Erythroblast (primary cell): ENCODE data around the gene WDR76.
"Not testable (repeated sequence)": the region's sequence is repeated elsewhere in the genome, so short reads cannot be mapped to it uniquely, and the experiment has no call there.

Experiments
- DNase-seq, 2 experiments: peaks; one replicate each; lab custom pipeline; 2025; lab: John Stamatoyannopoulos, UW
- GATA1 ChIP-seq: IDR thresholded peaks from 2 replicates; pipeline ENCODE4 v1.6.1; 2011; ENCODE audit warnings: low read depth, mild to moderate bottlenecking, control low read depth, low read length, moderate library complexity
- POLR2A ChIP-seq: IDR thresholded peaks from 2 replicates; pipeline ENCODE4 v1.6.1; 2011; ENCODE audit warnings: mild to moderate bottlenecking, low read length

Gene WDR76

GRCh38 chr15:43799209-43799944 is 27.4 kb upstream of the WDR76 start:
- TF ChIP-seq GATA1 (no peak), POLR2A (no peak)
- peak in 1 of 2 experiments; percentile 47 for DNase-seq

GRCh38 chr15:43799945-43800285 is 26.9 kb upstream of the WDR76 start, which contains the start of gene SERINC4:
Gene SERINC4, minus strand, starts transcription at chr15:43800220. Its CDS starts 234 bp downstream, at chr15:43799986.
- no peak for TF ChIP-seq POLR2A
- TF ChIP-seq GATA1, result no peak

GRCh38 chr15:43800286-43801141 is 26.3 kb upstream of the WDR76 start, which contains the start of gene HYPK:
Gene HYPK, plus strand, starts transcription at chr15:43800599. Its CDS starts 24 bp downstream, at chr15:43800623.
- TF ChIP-seq GATA1 (no peak), POLR2A (peak; percentile 85)
- DNase-seq, result peak; percentile 91 to 93

More at GRCh38 chr15:43799945-43800285, 26.9 kb upstream of the WDR76 start, which contains the start of gene SERINC4:
- DNase-seq, result no peak

GRCh38 chr15:43802676-43803075 is 24.1 kb upstream of the WDR76 start:
- DNase-seq, result not testable (repeated sequence)

GRCh38 chr15:43808435-43808950 is 18.3 kb upstream of the WDR76 start:
- DNase-seq, result no peak
- TF ChIP-seq GATA1 (no peak), POLR2A (no peak)

GRCh38 chr15:43808960-43809678 is 17.7 kb upstream of the WDR76 start:
- no peak for TF ChIP-seq POLR2A
- TF ChIP-seq GATA1, result no peak
- DNase-seq, result no peak

GRCh38 chr15:43815064-43815463 is 11.7 kb upstream of the WDR76 start:
- not testable (repeated sequence) for DNase-seq

- no peak for DNase-seq
These were observed 5.3 kb upstream of the WDR76 start for GRCh38 chr15:43821505-43821904.

GRCh38 chr15:43824302-43825246 is 2.2 kb upstream of the WDR76 start, which contains the start of gene MFAP1:
Gene MFAP1, minus strand, starts transcription at chr15:43824690. Its CDS starts 121 bp downstream, at chr15:43824569.
- DNase-seq, result peak; percentile 96 to 97
- TF ChIP-seq GATA1, result no peak
- peak; percentile 98 for TF ChIP-seq POLR2A

More at GRCh38 chr15:43821505-43821904, 5.3 kb upstream of the WDR76 start:
- TF ChIP-seq GATA1 (no peak), POLR2A (no peak)

GRCh38 chr15:43825305-43825704 is 1.5 kb upstream of the WDR76 start:
- DNase-seq, result peak; percentile 20 to 37

GRCh38 chr15:43826029-43826507 is 734 bp upstream of the WDR76 start:
- TF ChIP-seq POLR2A, result no peak
- TF ChIP-seq GATA1, result no peak
- no peak for DNase-seq

GRCh38 chr15:43828061-43828657 is 1.4 kb downstream of the WDR76 start:
- DNase-seq, result peak; percentile 12 to 37
- no peak for TF ChIP-seq GATA1
- no peak for TF ChIP-seq POLR2A

- DNase-seq, result not testable (repeated sequence)
These were observed 3.2 kb downstream of the WDR76 start for GRCh38 chr15:43829951-43830540.

GRCh38 chr15:43830691-43831275 is 4.0 kb downstream of the WDR76 start:
- DNase-seq, result not testable (repeated sequence)

- DNase-seq, result not testable (repeated sequence)
These were observed 4.8 kb downstream of the WDR76 start for GRCh38 chr15:43831519-43832052.

GRCh38 chr15:43832485-43832884 is 5.7 kb downstream of the WDR76 start:
- DNase-seq, result not testable (repeated sequence)
